ENCODE results near the gene IL1RAPL2.
A peak's percentile ranks its signal among the peaks of the same experiment; 100 is the strongest.

Gene IL1RAPL2

GRCh38 chrX:105475801-105476200, 909.8 kb downstream of the IL1RAPL2 start:
- no peak for DNase-seq

- no peak for DNase-seq
These were observed 911.4 kb downstream of the IL1RAPL2 start for GRCh38 chrX:105477351-105477750.

- no peak for DNase-seq
These were observed 914.8 kb downstream of the IL1RAPL2 start for GRCh38 chrX:105480646-105481310.

GRCh38 chrX:105483011-105483410, 917.0 kb downstream of the IL1RAPL2 start:
- DNase-seq: no peak

DNA sequence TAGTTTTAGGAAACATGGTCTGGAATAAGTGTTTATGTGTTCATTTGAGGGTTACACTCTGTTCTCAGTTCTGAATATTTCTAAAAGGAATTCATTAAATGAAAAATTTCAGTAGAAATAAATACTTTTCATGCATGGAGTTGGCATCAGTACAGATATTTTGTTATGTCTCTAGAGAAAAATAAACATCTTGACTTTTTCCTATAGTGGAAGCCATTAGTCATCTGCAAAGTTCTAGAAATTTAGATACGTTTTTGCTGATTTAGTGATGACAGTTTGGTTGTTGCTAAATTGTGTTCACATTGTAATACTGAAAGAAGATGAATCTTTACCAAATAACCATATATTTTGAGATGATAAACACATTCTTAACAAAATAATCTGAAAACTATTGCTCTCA, 922.7 kb downstream of the IL1RAPL2 start:
- DNase-seq: no peak

DNA sequence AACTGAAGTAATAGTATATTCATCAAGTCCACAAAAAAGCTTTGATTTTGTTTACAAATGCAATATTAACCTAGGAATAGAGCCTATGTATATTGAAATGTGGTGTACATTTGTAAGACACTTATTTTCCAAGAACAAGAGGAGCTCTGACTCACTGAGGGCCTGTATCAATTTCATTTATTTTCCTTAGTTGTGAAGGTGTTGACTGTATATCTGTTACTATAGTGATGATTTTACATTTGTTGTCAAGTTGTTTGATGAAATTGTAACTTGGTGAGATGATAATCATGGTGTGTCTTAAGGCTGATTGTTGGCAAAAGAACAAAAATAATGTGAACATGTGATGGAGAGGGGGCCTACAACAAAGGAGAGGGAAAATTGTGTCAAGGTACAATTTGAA, 929.4 kb downstream of the IL1RAPL2 start:
- no peak for DNase-seq

DNA sequence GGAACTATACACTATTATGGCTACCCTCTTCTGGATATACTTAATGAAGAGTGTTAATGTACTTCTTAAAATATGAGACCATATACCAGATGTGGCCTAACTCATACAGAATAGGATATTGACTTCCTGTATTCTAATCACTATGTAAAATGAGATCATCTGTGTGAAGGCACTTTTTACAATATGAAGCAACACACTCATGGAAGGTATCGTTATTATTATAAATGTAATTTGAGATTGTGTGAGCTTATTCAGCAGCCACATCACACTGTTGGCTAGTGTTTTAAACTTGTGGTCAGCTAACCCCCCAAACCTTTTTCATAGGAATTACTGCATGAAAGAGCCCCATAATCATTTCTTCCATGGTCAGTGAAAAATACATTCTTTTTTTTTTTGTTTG, 936.3 kb downstream of the IL1RAPL2 start:
- no peak for DNase-seq

DNA sequence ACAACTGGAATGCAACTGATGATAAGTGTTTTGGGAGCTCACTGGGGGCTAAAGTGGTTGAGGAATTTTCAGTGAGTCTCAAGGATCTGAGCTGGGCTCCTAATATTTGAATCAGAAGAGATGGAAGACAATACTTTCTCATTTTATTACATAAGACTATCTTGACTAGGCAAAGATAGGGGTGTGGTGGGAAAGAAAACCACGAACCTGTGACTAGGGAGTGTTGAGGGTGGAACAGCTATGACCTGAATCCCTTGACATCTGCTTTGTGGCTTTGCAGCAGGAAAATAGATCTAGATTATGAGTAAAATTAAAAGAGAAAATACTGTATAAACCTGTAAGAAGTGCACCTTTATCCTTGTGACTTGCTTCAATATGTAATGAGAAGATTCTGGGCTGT, 949.6 kb downstream of the IL1RAPL2 start:
- no peak for DNase-seq

GRCh38 chrX:105526431-105526830, 960.4 kb downstream of the IL1RAPL2 start:
- DNase-seq: no peak

DNA sequence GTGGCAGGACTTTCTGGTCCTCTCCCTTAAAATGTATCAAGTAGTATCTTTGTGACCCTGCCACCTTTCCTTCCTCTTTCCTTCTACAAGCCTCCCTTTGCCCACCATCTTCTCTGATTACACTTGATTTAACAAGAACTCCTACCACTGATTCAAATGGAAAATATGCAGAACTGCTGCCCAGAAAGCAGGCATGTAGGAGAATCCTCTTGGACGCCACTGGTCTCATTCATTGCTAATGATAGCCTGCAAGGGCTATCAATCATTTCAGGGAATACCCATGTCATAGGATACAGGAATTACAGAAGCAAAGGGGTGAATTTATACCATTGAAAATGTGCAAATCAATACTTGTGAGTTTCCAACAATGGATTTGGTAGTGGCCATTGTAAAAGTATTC, 961.8 kb downstream of the IL1RAPL2 start:
- no peak for DNase-seq

- DNase-seq: no peak
These were observed 968.0 kb downstream of the IL1RAPL2 start for GRCh38 chrX:105533951-105534350.

- DNase-seq: no peak
These were observed 977.3 kb downstream of the IL1RAPL2 start for GRCh38 chrX:105543283-105543682.

DNA sequence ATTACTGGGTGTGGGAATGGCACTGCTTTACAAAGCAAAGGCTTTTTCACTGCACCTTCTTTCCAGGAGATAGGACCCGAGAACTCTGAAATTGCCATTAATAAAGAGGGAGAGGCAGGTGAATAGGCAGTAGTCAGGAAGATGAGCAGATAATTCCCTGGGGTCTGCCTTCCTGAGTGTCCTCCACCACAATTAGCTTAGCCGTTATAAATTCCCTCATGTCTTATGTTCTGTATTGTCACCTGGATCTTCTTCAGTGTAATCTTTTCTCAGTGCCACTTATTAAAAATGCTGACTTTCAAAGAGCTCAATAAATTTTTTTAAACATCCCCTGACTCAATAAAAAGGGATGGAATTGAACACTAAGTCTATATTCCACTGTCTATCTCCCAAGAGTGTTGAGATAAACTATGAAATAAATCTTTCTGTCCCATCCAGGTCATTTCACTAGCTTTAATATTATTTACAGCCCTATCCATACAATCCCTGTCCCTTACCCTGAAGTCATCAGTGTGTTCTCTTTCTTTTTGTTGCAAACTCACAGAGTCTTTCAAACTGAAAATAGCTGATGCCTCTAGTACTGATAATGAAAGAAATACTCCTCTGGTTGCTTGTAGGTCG, 984.2 kb downstream of the IL1RAPL2 start:
- DNase-seq: no peak

- DNase-seq: no peak
These were observed 986.4 kb downstream of the IL1RAPL2 start for GRCh38 chrX:105552395-105552794.

DNA sequence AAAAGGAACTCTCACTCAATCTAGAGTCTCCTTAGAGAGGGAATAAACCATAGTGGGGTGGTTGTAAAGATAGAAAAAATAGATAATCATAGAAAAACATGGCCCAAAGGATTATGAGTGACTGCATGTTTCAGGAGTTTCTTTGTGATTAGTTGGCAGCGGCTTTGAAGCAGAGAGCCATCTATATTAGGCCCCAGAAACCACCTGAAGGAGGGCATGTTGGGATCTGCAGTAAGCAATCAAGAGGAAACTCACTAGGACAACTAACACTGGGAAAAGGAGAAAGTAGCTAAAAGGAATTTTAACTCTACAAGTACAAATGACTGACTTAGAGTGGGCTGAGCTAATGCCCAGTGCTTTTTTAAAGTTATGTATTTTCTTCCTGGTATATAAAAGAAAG, 987.1 kb downstream of the IL1RAPL2 start:
- no peak for DNase-seq

DNA sequence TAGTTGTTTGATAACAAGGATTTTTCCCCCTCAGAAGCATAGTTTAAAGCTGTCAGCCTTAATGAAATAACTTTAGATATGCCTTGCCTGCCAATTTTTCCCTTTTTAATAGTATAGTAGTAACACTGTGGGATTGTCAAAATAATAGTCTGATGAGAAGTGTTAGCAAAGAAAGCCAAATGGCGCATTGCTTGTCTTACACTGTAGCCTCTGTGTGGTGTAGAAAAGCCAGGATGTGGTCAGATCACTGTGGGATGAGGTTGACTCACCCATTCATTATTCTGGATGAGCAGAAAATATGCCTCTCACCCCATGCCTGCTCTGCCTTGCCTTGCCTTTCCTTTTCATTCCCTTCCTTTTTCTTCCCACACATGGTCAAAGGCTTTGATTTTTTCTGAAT, 998.5 kb downstream of the IL1RAPL2 start:
- DNase-seq: peak; percentile 9

GRCh38 chrX:105565856-105566255, 999.9 kb downstream of the IL1RAPL2 start:
- no peak for DNase-seq

GRCh38 chrX:105567082-105567481, 1001.1 kb downstream of the IL1RAPL2 start:
- DNase-seq: no peak

- DNase-seq: no peak
These were observed 1042.7 kb downstream of the IL1RAPL2 start for GRCh38 chrX:105608745-105609144.

DNA sequence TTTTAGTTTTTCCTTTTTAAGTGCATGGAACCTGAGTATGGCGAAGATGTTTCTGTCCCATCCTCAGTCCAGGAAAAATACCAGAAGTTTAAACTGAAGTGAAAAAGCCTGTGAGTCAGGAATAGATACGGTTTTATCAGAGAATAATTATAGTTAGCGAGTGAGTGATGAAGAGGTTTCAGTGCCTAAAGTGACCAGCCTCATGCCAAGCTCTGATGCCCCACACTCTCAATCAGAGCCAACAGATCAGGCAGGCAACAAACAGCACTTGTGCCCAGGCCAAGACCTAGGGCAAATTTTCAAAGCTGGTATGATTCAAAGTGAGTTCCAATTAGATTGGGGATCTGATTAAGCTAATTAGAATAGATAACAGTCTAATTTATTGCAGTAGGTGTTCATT, 1043.5 kb downstream of the IL1RAPL2 start:
- DNase-seq: no peak

DNA sequence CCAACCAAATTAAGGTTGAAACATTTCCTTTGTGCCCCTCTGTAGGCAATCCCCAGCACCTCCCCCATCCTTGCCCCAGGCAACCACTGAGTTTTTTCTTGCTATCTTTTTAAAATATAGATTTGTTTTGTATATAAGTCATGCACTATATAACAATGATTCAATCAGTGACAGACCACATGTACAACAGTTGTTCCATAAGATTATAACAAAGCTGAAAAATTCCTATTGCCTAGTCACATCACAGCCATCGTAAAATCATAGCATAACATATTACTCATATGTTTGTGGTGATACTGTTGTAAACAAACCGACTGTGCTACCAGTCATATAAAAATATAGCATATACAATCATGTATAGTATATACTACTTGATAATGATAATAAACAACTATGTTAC, 1044.4 kb downstream of the IL1RAPL2 start:
- DNase-seq: no peak

GRCh38 chrX:105618393-105619101, 1052.5 kb downstream of the IL1RAPL2 start:
- no peak for DNase-seq

DNA sequence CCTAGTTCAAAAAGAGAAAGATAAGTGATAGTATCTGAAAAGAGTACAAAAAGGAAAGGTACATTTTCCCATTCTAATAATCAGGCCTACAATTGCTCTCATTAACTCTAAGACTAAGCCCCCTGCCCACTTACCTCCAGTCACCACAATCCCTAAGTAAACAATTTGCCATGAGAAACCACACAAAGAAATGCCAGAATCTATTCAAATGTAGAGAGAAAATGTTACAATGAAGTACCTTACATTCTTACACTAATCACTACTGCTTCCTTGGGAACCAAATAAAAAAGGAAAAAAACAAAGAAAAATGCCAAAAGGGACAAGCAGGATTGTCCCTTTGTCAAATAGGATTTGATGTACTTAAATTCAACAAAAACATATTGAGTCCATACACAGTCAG, 1068.2 kb downstream of the IL1RAPL2 start:
- no peak for DNase-seq

GRCh38 chrX:105635794-105636193, 1069.8 kb downstream of the IL1RAPL2 start:
- no peak for DNase-seq

Data from activated CD4-positive, alpha-beta T cell treated with anti-CD3 and anti-CD28 coated beads, Interleukin-10, Interleukin-2, amounts not matched to agents 100 ng/mL and 50 ng/mL, durations not matched to agents 16 hours and 8 hours (primary cell).